HL-60 (cell line): ENCODE data around the gene ABCG1.

Experiments
- POLR2AphosphoS5 ChIP-seq: IDR thresholded peaks from 2 replicates; pipeline ENCODE4 v1.6.1; 2012; ENCODE audit warnings: low read depth
- TF ChIP-seq, protein P1 (sequence below): IDR thresholded peaks from 2 replicates; pipeline ENCODE4 v1.6.1; 2012; ENCODE audit warnings: low read depth; ENCODE audit not compliant: insufficient replicate concordance
- TF ChIP-seq, protein P2 (sequence below): IDR thresholded peaks from one replicate; pipeline ENCODE4 v1.5.1; 2011; ENCODE audit warnings: low read length, control low read depth, inconsistent platforms; ENCODE audit not compliant: insufficient read depth

DNA sequence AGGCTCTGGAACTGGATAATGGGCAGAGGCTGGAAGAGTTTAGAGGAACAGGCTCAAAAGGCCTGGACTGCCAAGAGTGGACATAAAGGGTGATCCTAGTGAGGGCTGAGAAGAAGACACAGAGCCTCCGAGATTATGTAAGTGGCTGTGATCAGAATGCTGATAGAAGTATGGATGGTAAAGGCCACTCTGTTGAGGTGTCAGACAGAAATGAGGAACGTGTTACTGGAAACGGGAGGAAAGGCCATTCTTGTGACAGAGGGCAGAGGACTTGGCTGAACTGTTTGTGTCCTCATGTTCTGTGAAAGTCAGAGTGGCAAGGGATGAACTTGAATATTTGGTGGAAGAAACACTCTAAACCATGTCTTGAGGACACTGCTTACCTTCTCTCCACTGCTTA, 6.7 kb upstream of the ABCG1 start:
- TF ChIP-seq, protein P1, sequence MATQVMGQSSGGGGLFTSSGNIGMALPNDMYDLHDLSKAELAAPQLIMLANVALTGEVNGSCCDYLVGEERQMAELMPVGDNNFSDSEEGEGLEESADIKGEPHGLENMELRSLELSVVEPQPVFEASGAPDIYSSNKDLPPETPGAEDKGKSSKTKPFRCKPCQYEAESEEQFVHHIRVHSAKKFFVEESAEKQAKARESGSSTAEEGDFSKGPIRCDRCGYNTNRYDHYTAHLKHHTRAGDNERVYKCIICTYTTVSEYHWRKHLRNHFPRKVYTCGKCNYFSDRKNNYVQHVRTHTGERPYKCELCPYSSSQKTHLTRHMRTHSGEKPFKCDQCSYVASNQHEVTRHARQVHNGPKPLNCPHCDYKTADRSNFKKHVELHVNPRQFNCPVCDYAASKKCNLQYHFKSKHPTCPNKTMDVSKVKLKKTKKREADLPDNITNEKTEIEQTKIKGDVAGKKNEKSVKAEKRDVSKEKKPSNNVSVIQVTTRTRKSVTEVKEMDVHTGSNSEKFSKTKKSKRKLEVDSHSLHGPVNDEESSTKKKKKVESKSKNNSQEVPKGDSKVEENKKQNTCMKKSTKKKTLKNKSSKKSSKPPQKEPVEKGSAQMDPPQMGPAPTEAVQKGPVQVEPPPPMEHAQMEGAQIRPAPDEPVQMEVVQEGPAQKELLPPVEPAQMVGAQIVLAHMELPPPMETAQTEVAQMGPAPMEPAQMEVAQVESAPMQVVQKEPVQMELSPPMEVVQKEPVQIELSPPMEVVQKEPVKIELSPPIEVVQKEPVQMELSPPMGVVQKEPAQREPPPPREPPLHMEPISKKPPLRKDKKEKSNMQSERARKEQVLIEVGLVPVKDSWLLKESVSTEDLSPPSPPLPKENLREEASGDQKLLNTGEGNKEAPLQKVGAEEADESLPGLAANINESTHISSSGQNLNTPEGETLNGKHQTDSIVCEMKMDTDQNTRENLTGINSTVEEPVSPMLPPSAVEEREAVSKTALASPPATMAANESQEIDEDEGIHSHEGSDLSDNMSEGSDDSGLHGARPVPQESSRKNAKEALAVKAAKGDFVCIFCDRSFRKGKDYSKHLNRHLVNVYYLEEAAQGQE = no peak
- no peak for TF ChIP-seq POLR2AphosphoS5
- TF ChIP-seq, protein P2, sequence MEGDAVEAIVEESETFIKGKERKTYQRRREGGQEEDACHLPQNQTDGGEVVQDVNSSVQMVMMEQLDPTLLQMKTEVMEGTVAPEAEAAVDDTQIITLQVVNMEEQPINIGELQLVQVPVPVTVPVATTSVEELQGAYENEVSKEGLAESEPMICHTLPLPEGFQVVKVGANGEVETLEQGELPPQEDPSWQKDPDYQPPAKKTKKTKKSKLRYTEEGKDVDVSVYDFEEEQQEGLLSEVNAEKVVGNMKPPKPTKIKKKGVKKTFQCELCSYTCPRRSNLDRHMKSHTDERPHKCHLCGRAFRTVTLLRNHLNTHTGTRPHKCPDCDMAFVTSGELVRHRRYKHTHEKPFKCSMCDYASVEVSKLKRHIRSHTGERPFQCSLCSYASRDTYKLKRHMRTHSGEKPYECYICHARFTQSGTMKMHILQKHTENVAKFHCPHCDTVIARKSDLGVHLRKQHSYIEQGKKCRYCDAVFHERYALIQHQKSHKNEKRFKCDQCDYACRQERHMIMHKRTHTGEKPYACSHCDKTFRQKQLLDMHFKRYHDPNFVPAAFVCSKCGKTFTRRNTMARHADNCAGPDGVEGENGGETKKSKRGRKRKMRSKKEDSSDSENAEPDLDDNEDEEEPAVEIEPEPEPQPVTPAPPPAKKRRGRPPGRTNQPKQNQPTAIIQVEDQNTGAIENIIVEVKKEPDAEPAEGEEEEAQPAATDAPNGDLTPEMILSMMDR = no peak
